WERI-Rb-1 (cell line): ENCODE measurements around the gene PHF11.
"Not testable (repeated sequence)": the region's sequence is repeated elsewhere in the genome, so short reads cannot be mapped to it uniquely, and the experiment has no call there.

ENCODE experiments used
- DNase-seq: peaks from one replicate; pipeline ENCODE4 v3.0.0-alpha.2; 2020
- H3K27ac ChIP-seq: fragments of 250-450 bp; sonication (Bioruptor Pico); 2 replicates; pipeline ENCODE4 v1.5.1; 2020; ENCODE audit warnings: mild to moderate bottlenecking, moderate library complexity
- H3K27me3 ChIP-seq: fragments of 250-450 bp; sonication (Bioruptor Pico); 2 replicates; pipeline ENCODE4 v1.5.1; 2021; ENCODE audit warnings: mild to moderate bottlenecking, low read depth, moderate library complexity; ENCODE audit not compliant: insufficient read depth, severe bottlenecking
- H3K36me3 ChIP-seq: fragments of 250-450 bp; sonication (Bioruptor Pico); 2 replicates; pipeline ENCODE4 v1.5.1; 2020; ENCODE audit warnings: mild to moderate bottlenecking, moderate library complexity
- H3K4me3 ChIP-seq: 2 replicates; pipeline ENCODE4 v1.5.1; 2011; ENCODE audit warnings: low read depth, mild to moderate bottlenecking, control low read depth, low read length
- H3K9me3 ChIP-seq: fragments of 250-450 bp; sonication (Bioruptor Pico); 2 replicates; pipeline ENCODE4 v1.5.1; 2021; ENCODE audit warnings: mild to moderate bottlenecking, moderate library complexity; ENCODE audit not compliant: severe bottlenecking
- TF ChIP-seq, protein P1 (sequence below): IDR thresholded peaks from 2 replicates; pipeline ENCODE4 v1.5.1; 2011; ENCODE audit warnings: low read depth, mild to moderate bottlenecking, control low read depth, inconsistent platforms, low read length

The PHF11 gene

DNA sequence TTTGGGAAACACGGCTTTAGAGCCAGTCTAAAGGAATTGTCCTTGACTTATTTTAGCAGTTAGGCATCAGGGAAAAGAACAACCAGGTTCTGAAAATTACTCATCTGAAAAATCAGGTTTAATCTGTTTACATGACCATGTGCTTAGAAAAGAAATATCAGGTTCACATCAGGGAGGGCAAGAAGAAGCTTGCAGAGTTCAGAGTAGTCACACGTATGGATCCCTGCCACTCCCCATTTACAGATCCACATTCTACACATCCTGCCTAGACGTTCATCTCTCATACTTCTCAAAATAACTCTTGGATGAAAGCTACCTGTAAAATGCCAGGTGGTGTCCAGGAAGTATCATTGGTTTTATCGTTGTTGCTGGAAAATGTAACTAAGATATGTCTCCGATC is 14.0 kb upstream of the PHF11 start:
- no peak for DNase-seq
- H3K9me3 ChIP-seq, result no peaks in the 10 kb centered on the region
- TF ChIP-seq, protein P1, sequence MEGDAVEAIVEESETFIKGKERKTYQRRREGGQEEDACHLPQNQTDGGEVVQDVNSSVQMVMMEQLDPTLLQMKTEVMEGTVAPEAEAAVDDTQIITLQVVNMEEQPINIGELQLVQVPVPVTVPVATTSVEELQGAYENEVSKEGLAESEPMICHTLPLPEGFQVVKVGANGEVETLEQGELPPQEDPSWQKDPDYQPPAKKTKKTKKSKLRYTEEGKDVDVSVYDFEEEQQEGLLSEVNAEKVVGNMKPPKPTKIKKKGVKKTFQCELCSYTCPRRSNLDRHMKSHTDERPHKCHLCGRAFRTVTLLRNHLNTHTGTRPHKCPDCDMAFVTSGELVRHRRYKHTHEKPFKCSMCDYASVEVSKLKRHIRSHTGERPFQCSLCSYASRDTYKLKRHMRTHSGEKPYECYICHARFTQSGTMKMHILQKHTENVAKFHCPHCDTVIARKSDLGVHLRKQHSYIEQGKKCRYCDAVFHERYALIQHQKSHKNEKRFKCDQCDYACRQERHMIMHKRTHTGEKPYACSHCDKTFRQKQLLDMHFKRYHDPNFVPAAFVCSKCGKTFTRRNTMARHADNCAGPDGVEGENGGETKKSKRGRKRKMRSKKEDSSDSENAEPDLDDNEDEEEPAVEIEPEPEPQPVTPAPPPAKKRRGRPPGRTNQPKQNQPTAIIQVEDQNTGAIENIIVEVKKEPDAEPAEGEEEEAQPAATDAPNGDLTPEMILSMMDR, result no peak
- no peaks in the 10 kb centered on the region for H3K36me3 ChIP-seq
- H3K27ac ChIP-seq, result no peak overlapping the region
- H3K4me3 ChIP-seq, result no peak overlapping the region
- H3K27me3 ChIP-seq, result no peaks in the 10 kb centered on the region

DNA sequence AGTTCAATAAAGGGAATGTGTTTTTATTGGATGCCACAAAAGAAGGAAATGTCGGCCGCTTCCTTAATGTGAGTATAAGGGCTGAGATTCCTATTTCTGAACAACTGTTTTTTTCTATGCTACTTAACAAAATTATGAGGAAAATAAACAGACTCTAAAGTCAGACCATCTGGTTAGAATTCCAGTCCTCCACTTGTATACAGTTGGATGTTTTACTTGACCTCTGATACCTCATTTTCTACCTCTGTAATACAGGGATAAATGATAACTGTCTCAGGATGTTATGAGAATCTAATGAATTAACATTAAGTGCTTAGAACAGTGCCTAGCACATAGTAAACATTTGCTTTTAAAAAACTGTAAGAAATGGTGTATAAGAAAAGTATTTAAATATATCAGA is 7.2 kb upstream of the PHF11 start:
- DNase-seq, result no peak
- no peaks in the 10 kb centered on the region for H3K27me3 ChIP-seq
- no peak overlapping the region for H3K4me3 ChIP-seq
- TF ChIP-seq, protein P1, result no peak
- no peaks in the 10 kb centered on the region for H3K36me3 ChIP-seq
- H3K27ac ChIP-seq, result no peak overlapping the region
- H3K9me3 ChIP-seq, result no peaks in the 10 kb centered on the region

- Histone ChIP-seq H3K36me3 (no peaks in the 10 kb centered on the region), H3K27ac (no peak overlapping the region), H3K9me3 (no peaks in the 10 kb centered on the region), H3K4me3 (no peak overlapping the region), H3K27me3 (no peaks in the 10 kb centered on the region)
- no peak for DNase-seq
- TF ChIP-seq, protein P1, result no peak
These were observed 1.1 kb upstream of the PHF11 start for GRCh38 chr13:49494645-49495044.

GRCh38 chr13:49496837-49497236 is 1.1 kb downstream of the PHF11 start:
- H3K27me3 ChIP-seq, H3K9me3 ChIP-seq, H3K36me3 ChIP-seq, DNase-seq, H3K27ac ChIP-seq, H3K4me3 ChIP-seq: not testable (repeated sequence)

DNA sequence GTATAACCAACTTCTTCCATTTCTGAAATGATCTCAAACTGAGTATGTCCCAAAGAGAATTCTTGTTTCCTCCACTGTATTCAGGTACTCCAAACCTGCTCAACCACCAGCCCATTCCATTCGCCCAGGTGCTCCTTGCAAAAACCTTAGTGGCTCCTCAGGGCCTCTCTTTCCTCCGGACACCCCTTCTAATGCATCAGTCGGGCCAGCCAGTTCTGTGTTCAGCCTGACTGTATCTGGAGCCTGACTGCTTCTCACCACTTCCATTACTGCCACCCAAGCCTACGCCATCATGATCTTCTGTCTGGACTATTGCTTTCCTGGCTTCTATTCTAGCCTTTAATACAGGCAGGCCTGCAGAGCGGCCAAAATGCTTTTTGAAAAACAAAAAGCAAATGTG is 1.5 kb downstream of the PHF11 start:
- Histone ChIP-seq H3K27me3 (no peaks in the 10 kb centered on the region), H3K4me3 (no peak overlapping the region), H3K9me3 (no peaks in the 10 kb centered on the region), H3K36me3 (no peaks in the 10 kb centered on the region), H3K27ac (no peak overlapping the region)
- no peak for DNase-seq
- TF ChIP-seq, protein P1, result no peak

DNA sequence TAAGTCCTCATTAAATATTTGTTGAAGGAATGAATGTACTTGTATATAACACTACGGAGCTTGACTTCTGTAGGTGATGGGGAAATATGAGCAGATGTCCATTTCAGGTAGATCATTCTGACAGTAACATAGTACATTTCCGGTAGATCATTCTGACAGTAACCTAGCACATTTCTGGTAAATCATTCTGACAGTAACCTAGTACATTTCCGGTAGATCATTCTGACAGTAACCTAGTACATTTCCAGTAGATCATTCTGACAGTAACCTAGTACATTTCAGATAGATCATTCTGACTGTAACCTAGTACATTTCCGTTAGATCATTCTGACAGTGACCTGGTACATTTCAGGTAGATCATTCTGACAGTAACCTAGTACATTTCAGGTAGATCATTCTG is 2.5 kb downstream of the PHF11 start:
- Histone ChIP-seq H3K27ac (no peak overlapping the region), H3K4me3 (no peak overlapping the region), H3K27me3 (no peaks in the 10 kb centered on the region), H3K9me3 (no peaks in the 10 kb centered on the region), H3K36me3 (no peaks in the 10 kb centered on the region)
- TF ChIP-seq, protein P1, result no peak
- no peak for DNase-seq
